GM19468 (cell line): ENCODE measurements around the gene CHMP4B.

ENCODE experiments used
- ATAC-seq: cut with Tn5 transposase; IDR thresholded peaks from one replicate; pipeline ENCODE4 v1.9.1; 2021; ENCODE audit warnings: mild to moderate bottlenecking, moderate library complexity, moderate number of reproducible peaks; ENCODE audit not compliant: unreplicated experiment; ENCODE audit errors: extremely low read depth

Gene CHMP4B

DNA sequence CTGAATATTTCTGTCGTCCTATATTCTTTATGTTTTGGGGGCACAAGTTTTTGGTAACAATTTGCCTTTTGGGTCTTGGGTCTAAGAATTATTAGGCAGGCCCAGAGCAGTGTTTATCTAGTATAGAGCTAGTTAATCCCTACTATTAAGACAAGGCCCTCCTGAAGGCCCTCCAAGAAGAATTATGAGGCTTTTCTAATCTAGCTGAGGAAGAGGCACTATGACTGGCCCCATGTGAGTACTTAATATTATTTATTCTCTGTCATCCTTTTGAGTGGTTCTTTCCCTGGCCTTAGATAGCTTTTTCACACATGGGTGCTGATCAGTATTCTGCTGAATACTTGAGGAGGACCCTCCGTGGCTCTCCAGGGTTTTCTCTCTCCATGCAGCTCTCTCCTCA is 25.1 kb downstream of the CHMP4B start:
- ATAC-seq, result no peak

DNA sequence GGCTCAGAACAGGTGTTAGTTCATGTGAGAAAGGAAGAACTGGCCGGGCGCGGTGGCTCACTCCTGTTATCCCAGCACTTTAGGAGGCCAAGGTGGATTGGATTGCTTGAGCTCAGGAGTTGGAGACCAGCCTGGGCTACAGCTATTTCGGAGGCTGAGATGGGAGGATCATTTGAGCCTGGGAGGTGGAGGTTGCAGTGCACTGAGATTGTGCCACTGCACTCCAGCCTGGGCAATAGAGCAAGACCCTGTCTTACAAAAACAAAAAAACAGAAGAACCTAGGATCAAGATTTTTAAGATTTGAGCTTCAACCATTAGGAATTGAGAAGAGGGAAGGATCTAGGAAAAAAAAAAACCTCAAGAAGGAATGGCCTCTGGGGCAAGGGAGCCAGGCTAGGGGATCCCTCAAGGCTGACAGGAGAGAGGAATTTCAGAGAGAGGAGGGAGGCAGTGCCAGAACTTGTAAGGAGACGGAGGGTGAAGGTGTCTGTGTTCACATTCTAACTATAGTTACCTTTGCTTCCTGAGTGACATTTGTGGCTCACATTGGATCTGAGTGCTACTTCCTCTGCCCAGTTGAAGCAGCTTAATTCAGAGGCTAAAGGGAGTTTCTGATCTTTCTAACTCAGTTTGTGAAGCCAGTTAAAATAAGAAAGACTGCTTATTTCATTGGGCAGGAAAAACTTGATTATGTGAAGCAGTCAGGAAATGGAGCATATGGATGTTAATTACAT is 26.1 kb downstream of the CHMP4B start:
- no peak for ATAC-seq

DNA sequence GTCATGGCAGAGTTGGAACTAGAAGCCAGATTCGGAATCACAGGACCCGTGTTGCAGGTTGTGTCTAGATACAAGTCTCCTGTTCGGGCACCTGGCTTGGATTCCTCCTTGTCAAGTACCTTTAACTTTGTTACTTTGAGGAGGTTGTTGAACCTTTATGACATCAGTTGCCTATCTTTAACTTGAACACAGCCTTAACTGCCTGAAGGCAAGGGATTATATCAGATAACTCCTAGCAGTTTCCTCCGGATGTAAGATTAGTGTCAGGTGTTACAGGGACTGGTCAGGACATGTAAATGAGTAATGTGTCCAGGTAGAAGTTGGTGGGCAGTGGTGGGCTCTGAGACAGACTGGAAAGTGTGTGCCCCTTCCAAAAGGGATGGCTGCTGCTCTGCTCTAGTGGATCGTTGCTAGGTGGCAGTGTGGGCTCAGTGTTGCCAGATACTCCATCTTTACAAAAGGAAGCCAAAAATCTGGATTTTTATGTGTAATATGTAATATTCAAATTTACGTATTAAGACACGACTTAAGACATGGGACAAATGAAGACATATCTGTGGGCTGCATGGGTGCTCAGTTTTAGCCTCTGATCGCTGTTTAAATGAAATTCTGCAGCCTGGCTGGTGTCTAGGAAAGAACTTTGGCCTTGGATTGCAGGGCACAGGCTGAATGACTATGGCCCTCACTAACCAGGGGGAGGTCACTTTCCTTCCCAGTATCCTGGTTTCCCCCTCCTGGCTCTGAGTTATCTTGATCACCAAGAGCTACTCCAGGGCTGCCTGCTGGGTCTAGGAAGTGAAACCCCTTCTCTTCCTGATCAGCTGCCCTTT is 27.1 kb downstream of the CHMP4B start:
- no peak for ATAC-seq

DNA sequence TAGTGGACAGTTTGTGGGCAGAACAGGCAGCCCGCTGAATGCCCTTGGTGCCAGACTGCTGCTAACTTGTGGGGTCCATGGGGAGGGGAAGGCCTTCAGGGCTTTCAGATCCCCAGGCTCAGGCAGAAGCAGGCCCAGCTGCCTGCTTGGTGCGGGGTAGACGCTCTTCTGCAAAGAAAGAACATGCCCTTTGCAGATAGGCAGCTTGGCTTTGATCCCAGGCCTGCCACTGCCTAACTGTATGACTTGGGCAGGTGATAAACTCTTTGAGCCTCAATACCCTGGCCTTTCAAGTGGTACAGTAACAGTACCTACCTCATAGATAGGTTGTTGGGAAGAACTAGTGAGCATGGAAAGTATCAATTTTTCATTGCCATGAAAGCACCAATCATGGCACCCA is 28.4 kb downstream of the CHMP4B start:
- ATAC-seq, result no peak

DNA sequence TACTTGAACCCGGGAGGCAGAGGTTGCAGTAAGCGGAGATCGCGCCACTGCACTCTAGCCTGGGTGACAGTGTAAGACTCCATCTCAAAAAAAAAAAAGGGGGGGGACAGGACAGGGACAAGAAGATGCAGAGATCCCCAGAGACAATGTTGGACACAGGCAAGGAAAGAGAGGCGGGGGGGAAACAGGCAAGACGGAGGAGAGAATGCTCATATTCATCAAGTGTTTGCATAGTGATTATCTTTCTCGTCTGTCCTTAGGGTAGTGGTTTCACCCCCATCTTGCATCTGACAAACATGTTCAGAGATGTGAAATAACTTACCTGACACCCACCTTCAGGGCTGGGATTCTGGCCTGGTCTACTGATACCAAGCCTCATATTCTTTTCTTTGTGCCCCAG is 29.0 kb downstream of the CHMP4B start:
- no peak for ATAC-seq

DNA sequence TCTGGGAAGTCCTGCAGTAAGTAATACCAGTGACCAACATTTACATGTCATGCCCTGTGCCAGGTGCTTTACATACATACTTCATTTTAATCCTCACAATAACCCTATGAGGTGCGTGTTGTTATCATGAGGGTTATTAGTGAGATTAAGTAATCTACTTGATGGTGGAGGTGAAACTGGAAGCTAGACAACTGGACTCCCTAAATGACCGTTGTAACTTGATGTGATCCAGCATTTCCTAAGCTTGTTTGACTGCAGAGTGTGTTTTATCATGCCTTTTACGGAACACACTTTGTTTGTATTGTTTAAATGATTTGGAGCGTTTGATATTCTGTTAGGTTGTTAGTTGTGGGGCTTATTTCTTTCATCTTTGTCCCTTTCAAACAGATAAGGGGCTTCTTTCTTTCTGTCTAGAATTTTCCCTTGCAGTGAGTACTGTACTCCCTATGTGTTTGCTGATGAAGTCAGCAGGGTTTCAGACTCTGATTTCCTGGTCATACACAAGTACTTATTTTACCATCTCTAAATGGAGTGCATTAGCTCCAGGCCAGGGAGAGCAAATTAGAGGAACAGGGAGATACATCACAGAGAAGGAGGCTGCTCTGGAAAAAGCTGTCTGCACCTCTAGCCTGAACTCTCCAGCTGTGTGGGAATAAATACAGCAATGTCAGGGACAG is 29.7 kb downstream of the CHMP4B start:
- ATAC-seq, result no peak

DNA sequence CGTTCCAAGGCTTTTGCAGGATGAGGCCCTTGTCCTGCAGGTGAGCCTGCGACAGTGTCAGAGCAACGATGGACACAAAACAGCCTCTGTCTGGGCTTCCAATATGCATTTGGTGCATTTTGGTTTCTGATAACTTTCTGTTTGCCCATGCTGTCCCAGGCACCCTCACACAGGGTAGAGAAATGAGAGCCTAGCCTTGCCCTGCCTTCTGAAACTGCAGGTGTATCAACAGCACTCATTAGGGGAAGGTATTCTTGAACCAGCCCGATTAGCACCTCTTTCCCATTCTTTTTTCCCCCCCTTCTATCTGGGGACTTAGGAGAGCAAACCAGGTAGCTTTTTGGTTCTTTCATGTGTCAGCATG is 30.3 kb downstream of the CHMP4B start:
- ATAC-seq, result no peak

DNA sequence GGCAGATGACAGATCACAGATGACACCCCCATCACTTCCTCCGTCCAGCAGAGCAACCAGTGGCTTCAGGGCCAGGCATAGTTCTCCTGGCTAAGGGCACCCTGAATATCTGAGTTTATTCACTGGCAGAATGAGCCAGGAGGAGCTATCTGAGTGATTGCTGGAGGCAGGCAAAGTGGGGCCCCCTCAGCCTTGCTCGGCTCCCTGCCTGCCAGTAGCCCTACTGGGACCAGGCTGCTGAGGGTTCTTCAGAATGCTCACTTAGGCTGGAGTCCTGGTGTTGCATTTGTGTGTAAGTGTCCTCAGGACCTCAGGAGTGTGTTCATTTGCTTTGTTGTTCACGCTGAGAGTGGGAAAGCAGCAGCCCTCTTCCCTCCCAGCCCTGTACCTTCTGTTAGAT is 31.2 kb downstream of the CHMP4B start:
- no peak for ATAC-seq

DNA sequence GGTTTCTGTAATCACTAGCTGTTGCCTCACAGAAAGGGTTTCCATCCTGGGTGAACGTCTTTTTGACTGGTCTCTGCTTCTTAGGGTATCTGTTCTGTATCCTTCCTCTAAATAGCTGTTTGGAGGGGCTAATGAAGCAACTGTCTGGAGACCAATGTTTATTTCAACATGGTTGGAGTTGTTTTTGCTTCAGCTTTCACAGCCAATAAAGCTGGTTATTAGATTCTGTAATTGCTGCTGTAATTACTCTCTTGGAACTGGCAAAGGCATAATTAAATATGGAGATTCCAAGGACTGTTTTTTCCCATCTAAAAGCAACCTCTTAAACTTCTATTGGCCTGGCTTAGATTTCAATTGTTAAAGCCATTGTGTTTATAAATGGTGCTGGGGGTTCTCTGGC is 31.9 kb downstream of the CHMP4B start:
- ATAC-seq, result no peak

DNA sequence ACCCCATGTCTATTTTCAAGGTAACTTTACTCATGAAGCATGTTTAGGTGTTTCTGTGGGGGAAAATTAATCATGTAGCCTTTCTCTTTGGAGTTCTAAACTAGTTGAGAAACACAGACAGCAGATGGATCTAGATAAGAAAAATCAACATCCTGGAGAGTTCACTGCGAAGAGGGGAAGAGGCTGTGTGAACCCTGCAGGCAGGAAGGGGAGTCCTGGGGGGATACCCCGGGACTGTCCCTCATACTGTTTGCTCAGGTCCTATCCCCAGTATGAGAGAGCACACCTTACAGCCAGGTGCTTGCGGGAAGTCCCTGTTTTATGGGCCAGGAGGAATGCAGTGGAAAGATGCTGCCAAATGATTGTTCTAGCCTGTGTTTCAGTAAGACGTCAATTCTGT is 32.7 kb downstream of the CHMP4B start:
- no peak for ATAC-seq

DNA sequence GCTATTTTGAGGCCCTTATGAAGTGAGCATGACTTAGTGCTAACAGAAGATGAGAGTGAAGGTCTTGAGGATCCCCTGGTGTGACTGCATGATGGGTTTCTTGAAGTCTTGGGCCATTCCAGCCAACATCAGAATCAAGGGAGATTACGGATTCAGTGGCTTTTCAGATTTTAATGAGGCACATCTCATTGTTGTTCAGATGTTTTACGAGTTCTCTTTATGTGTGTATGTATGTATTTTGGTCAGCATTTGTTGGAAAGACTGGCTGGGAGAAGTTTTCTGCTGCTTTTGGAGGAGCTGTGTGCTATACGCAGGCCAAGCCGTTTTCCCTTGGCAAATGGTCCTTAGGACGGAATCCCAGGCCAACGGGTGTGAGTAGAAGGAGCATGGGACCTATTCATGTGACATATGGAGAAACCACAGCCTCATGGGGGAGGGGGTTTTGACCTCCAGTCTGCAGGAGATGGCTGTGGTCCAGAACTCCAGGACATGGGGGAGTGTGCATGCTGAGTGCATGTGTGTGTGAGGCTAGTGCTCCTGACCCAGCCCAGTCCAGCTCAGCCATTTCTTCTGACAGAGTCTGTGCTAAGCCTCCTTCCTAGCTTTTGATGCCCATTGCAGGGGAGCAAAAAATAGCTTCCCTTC is 35.3 kb downstream of the CHMP4B start:
- no peak for ATAC-seq

DNA sequence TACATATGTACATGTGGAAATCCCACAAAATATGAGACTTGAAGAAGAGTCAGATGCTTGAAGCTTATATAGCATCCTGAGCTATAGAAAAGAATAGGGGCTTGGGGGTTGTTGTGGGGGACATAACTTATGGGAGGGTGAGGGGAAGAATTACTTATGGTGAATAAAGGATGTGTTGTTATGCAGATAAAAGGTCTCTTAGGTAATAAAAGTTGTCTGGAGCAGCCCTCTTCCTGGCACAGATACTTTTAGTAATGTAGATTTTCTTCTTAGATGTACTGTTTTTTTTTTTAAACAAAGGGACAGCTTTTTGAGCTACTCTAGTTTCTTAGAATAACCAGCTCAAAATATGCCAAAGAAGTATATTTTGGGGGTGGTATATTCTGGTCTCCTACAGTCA is 35.9 kb downstream of the CHMP4B start:
- no peak for ATAC-seq

DNA sequence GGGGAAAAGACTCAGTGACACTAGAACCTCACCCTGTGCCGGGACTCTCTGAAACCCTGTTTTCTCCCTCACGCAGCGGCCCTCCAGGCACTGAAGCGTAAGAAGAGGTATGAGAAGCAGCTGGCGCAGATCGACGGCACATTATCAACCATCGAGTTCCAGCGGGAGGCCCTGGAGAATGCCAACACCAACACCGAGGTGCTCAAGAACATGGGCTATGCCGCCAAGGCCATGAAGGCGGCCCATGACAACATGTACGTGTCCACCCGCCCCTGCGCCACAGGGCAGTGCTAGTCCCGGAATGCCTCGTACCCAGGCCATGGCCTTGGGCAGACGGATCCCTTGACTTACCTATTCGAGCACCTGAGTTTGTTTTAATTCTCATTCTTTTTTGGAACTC is 37.2 kb downstream of the CHMP4B start:
- no peak for ATAC-seq

DNA sequence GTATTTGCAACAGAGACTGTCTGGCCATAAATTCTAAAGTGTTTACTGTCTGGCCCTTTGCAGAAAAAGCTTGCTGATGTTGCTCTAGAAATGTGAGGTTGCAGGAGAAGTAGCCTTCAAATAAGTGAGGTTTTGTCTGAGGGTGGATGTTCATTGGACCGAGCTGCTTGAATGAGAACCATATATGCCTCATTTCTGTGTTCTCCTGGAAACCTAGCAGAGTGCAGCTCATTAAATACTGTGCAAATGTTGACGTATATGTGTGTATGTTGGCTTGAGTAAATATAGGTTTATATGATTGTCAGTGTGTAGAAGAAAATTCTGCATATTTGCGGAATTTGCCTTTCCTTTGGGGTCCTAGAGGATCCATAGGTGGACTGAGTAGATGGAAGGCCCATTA is 39.0 kb downstream of the CHMP4B start:
- ATAC-seq, result no peak

DNA sequence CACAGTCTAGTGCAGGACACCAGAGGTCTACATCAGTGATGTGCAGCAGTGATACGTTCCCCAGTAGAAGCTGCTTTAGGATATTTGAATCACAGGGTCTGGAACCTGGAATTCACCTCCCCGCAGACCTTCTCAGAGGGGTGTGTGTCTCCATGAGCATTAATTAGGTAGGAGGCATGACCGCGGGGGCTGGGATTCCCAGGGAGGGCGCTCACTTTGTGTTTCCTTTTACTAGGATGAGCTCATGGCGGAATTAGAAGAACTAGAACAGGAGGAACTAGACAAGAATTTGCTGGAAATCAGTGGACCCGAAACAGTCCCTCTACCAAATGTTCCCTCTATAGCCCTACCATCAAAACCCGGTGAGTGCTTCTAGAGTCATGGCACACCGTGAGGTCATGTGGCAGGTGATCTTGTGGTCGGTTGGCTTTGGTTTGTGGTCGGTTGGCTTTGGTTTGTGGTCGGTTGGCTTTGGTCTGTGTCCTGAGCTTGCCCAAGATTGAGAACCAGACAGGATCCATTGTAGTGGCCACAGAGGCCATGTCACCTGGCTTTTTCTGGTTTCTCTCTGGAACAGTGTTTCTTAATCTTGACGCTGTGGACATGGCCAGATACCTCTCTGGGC is 40.8 kb downstream of the CHMP4B start:
- ATAC-seq, result no peak

DNA sequence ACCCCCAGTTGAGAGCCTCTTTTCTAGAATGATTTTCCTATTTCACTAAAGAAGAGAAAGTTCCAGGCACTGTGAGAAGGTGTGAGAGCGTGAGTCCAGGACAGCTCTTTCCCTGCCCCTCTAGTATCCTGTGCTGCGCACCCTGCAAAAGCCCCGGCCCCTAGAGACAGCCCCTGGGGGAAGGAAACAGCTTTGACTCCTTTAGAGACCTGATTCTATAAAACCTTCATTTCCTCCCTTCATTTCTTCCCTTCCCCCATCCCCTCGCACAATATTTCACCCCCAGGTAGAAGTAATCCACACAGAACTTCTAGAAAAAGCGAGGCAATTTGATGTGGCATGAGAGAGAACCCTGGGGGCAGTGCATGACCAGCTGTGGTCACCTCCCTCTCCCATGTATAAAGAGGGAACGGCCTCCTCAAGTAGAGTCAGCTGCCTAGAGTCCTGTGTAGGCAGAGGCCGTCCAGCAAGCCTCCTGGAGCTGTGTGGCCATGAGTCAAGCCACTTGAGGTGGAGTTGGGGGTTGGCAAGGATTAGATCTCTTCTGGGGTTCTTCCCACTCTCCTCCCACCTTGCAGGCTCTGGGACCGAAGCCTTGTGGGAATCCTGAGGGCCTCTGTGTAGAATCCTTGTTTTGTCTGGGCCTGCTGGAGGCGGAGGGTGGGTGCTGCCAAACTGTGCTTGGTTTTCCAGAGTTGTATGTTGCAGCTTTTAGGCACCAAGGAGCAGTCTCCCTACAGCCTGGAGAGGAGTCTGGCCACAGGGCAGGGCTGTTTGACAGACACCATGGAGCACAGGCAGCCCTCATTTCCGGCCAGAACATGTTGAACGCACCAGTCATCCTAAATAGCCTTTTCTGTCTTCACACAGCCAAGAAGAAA is 41.7 kb downstream of the CHMP4B start:
- ATAC-seq, result no peak

DNA sequence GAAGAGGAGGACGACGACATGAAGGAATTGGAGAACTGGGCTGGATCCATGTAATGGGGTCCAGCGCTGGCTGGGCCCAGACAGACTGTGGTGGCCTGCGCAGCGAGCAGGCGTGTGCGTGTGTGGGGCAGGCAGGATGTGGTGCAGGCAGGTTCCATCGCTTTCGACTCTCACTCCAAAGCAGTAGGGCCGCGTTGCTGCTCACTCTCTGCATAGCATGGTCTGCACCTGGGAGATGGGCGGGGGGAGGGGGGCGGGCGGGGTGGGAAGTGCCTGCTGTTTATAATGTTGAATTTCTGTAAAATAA is 42.3 kb downstream of the CHMP4B start:
- ATAC-seq, result no peak

DNA sequence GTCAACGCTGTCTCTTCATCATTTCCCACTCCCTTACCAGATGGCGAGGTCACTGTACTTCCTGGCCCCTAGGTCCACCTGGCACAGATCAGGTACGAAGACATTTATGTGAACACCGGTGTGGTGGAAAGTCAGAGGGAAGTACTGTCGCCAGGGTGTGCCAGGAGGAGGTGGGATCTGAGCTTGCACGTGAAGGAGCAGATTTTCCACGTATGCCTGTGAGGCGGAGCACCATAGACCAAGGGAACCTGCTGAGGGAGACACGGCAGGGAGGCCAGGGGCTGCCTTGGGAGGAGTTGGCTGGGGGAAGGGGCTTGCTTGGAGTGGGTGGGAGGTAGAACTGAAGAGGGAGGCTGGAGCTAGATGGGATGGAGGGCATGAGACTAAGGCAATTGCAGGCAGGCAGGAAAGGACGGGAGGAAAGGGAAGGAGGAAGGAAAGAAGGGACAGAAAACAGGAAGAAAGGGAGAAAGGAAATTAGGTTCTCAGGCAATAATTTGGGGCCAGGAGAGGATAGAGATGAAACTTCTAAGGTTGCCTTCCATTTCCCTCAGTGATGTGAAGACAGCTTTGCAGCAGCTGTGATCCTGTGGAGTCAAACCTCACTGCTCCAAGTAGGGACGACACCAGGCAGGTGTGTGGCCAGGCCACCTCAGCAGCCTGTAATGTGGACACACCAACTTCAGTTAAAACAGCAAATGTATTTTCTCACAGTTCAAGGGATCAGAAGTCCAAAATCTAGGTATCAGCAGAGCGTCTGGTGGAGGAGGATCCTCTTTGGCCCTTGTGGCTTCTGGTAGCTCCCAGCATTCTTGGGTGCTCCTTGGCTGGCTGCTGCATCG is 46.8 kb downstream of the CHMP4B start:
- ATAC-seq, result no peak

DNA sequence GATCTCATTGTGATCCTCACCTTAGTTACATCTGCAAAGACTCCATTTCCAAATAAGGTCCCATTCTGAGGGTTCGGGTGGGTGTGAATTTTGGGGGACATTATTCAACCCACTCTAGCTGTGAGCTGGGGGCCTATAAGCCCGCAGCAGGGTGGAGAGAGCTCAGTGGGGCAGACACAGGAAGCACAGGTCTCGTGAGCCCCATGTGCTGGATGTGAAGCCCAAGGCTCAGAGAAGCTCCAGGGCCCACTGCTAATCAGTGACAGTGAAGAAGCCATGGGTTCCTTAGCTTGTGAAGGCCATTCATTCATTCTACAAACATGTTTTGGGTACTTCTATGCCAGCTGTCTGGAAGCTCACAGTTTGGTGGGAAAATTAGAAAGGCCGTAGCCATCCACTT is 47.5 kb downstream of the CHMP4B start:
- no peak for ATAC-seq
